Measurements from ENCODE around the gene GPN3.
A peak's percentile ranks its signal among the peaks of the same experiment; 100 is the strongest.

Gene GPN3

GRCh38 chr12:110498984-110499706, 31.1 kb upstream of the GPN3 start:
- no peaks in the 10 kb centered on the region for H3K27me3 ChIP-seq (ENCODE audit: control insufficient read depth, low read length)
- peaks cover 27% of the 10 kb centered on the region for H3K4me1 ChIP-seq (ENCODE audit: control insufficient read depth, low read length)
- H3K27ac ChIP-seq (ENCODE audit: low read depth, low read length), result no peak overlapping the region
- no peak for TF ChIP-seq EZH2phosphoT487 (IDR thresholded peaks at IDR 0.05; ENCODE audit: borderline replicate concordance, low read length)
- no peak for TF ChIP-seq CTCF (IDR thresholded peaks at IDR 0.05; ENCODE audit: low read depth, low read length, poor library complexity, severe bottlenecking)
- peaks cover 9% of the 10 kb centered on the region; the same call in 1 of the 2 replicates for H4K20me1 ChIP-seq (ENCODE audit: control insufficient read depth, insufficient read depth, low read depth, low read length)
- no peaks in the 10 kb centered on the region for H3K9me2 ChIP-seq (replicated peaks; ENCODE audit: control insufficient read depth, low read length)
- H3K4me3 ChIP-seq (ENCODE audit: low read length), result peak overlapping the region; percentile 4; the same call in 1 of the 2 replicates
- H3K4me2 ChIP-seq (ENCODE audit: low read length), result peak overlapping the region; percentile 52
- H3K36me3 ChIP-seq (ENCODE audit: control insufficient read depth, low read length), result peaks cover 66% of the 10 kb centered on the region
- peaks cover 6% of the 10 kb centered on the region; the same call in 1 of the 2 replicates for H3K9me3 ChIP-seq (ENCODE audit: control insufficient read depth, insufficient read depth, low read length)
- peaks cover 59% of the 10 kb centered on the region for H3K79me2 ChIP-seq (ENCODE audit: control insufficient read depth, low read length)
- H3F3A ChIP-seq (ENCODE audit: control insufficient read depth, insufficient read depth), result peaks cover 28% of the 10 kb centered on the region

- Histone ChIP-seq H4K20me1 (ENCODE audit: control insufficient read depth, insufficient read depth, low read depth, low read length) (no peaks in the 10 kb centered on the region), H3K4me3 (ENCODE audit: low read length) (no peak overlapping the region), H3K9me3 (ENCODE audit: control insufficient read depth, insufficient read depth, low read length) (no peaks in the 10 kb centered on the region), H3F3A (ENCODE audit: control insufficient read depth, insufficient read depth) (0 out of 2 replicates have a peak, but pooled peaks cover 2% of the 10 kb centered on the region), H3K4me2 (ENCODE audit: low read length) (no peak overlapping the region), H3K79me2 (ENCODE audit: control insufficient read depth, low read length) (peaks cover 44% of the 10 kb centered on the region), H3K27ac (ENCODE audit: low read depth, low read length) (no peak overlapping the region), H3K9me2 (replicated peaks; ENCODE audit: control insufficient read depth, low read length) (no peaks in the 10 kb centered on the region), H3K36me3 (ENCODE audit: control insufficient read depth, low read length) (peaks cover 47% of the 10 kb centered on the region), H3K27me3 (ENCODE audit: control insufficient read depth, low read length) (no peaks in the 10 kb centered on the region), H3K4me1 (ENCODE audit: control insufficient read depth, low read length) (peaks cover 12% of the 10 kb centered on the region)
- no peak for TF ChIP-seq CTCF (IDR thresholded peaks at IDR 0.05; ENCODE audit: low read depth, low read length, poor library complexity, severe bottlenecking)
- no peak for TF ChIP-seq EZH2phosphoT487 (IDR thresholded peaks at IDR 0.05; ENCODE audit: borderline replicate concordance, low read length)
Measured at GRCh38 chr12:110475426-110475825, 7.4 kb upstream of the GPN3 start.

GRCh38 chr12:110467847-110468213, 227 bp downstream of the GPN3 start:
- no peaks in the 10 kb centered on the region for H3F3A ChIP-seq (ENCODE audit: control insufficient read depth, insufficient read depth)
- H3K36me3 ChIP-seq (ENCODE audit: control insufficient read depth, low read length), result peaks cover 49% of the 10 kb centered on the region
- no peaks in the 10 kb centered on the region for H4K20me1 ChIP-seq (ENCODE audit: control insufficient read depth, insufficient read depth, low read depth, low read length)
- H3K79me2 ChIP-seq (ENCODE audit: control insufficient read depth, low read length), result peaks cover 78% of the 10 kb centered on the region
- H3K4me1 ChIP-seq (ENCODE audit: control insufficient read depth, low read length), result peaks cover 27% of the 10 kb centered on the region
- H3K27me3 ChIP-seq (ENCODE audit: control insufficient read depth, low read length), result no peaks in the 10 kb centered on the region
- no peaks in the 10 kb centered on the region for H3K9me3 ChIP-seq (ENCODE audit: control insufficient read depth, insufficient read depth, low read length)
- no peaks in the 10 kb centered on the region for H3K9me2 ChIP-seq (replicated peaks; ENCODE audit: control insufficient read depth, low read length)
- TF ChIP-seq EZH2phosphoT487 (IDR thresholded peaks at IDR 0.05; ENCODE audit: borderline replicate concordance, low read length) (no peak), CTCF (IDR thresholded peaks at IDR 0.05; ENCODE audit: low read depth, low read length, poor library complexity, severe bottlenecking) (no peak)
- peak overlapping the region; percentile 89 for H3K27ac ChIP-seq (ENCODE audit: low read depth, low read length)
- H3K4me2 ChIP-seq (ENCODE audit: low read length), result peak overlapping the region; percentile 88
- peak overlapping the region; percentile 78 for H3K4me3 ChIP-seq (ENCODE audit: low read length)
